Loucy (cell line): ENCODE results near the gene SPNS3.

Source experiments
- EZH2phosphoT487 ChIP-seq: fragments of 200-600 bp; IDR thresholded peaks from 2 replicates; pipeline ENCODE4 v1.6.1; 2018; ENCODE audit warnings: antibody characterized with exemption, mild to moderate bottlenecking, moderate library complexity, borderline replicate concordance
- TF ChIP-seq, protein P1 (sequence below): fragments of 200-600 bp; sonication (generic); conservative IDR thresholded peaks from 2 replicates; pipeline ENCODE4 v1.5.1; 2014; ENCODE audit warnings: mild to moderate bottlenecking, antibody characterized with exemption, low read length

GRCh38 chr17:4479982-4480751 is 46.4 kb downstream of the SPNS3 start:
- TF ChIP-seq, protein P1, sequence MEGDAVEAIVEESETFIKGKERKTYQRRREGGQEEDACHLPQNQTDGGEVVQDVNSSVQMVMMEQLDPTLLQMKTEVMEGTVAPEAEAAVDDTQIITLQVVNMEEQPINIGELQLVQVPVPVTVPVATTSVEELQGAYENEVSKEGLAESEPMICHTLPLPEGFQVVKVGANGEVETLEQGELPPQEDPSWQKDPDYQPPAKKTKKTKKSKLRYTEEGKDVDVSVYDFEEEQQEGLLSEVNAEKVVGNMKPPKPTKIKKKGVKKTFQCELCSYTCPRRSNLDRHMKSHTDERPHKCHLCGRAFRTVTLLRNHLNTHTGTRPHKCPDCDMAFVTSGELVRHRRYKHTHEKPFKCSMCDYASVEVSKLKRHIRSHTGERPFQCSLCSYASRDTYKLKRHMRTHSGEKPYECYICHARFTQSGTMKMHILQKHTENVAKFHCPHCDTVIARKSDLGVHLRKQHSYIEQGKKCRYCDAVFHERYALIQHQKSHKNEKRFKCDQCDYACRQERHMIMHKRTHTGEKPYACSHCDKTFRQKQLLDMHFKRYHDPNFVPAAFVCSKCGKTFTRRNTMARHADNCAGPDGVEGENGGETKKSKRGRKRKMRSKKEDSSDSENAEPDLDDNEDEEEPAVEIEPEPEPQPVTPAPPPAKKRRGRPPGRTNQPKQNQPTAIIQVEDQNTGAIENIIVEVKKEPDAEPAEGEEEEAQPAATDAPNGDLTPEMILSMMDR: no peak
- no peak for TF ChIP-seq EZH2phosphoT487
